Measurements from ENCODE around the gene NABP1. TPM values are rescaled to one million over a fixed set of nuclear protein-coding genes. Genes with fewer than 3 reads are reported as not detected.

The NABP1 gene
- polyA plus RNA-seq, 2 of the 4 experiments (the other 2 are of a cell fraction) = 21.9 to 22.4 TPM

GRCh38 chr2:191705701-191706100 lies 27.8 kb downstream of the NABP1 start:
- no peak for DNase-seq (ENCODE audit: low read depth in 1 of 2, low spot score in 1 of 2)
- no peak overlapping the region for H3K4me2 ChIP-seq
- ChIA-PET POLR2A (no interaction called here), CTCF (interaction anchor here (1.2 to 1.6 kb wide), 2 partner anchors 12 to 14 kb away, joined by 3 to 5 read pairs; no protein-coding TSS in a partner anchor)
- no peak overlapping the region for H3K27ac ChIP-seq
- H3K4me1 ChIP-seq = no peaks in the 10 kb centered on the region
- 60% methylated on average over 1 of the region's 1 CpG for WGBS (ENCODE audit: missing lambda C conversion rate)
- no peaks in the 10 kb centered on the region for H3K9me3 ChIP-seq
- no peak overlapping the region for H3K4me3 ChIP-seq
- no peak for FAIRE-seq
- TF ChIP-seq ATOH8 (CRISPR knock-in tag; IDR thresholded peaks at IDR 0.05; ENCODE audit: low read depth) (no peak), ZSCAN20 (CRISPR knock-in tag; IDR thresholded peaks at IDR 0.05) (no peak), BCL3 (IDR thresholded peaks at IDR 0.05) (no peak), JUN (IDR thresholded peaks at IDR 0.05) (no peak), MAX (IDR thresholded peaks at IDR 0.05) (no peak), POLR2A (IDR thresholded peaks at IDR 0.05; ENCODE audit: low read length) (no peak), EP300 (IDR thresholded peaks at IDR 0.05) (no peak), RARB (CRISPR knock-in tag; IDR thresholded peaks at IDR 0.05) (no peak), TFCP2L1 (CRISPR knock-in tag; IDR thresholded peaks at IDR 0.05) (no peak), NR3C1 (IDR thresholded peaks at IDR 0.05) (no peak), HOXA7 (CRISPR knock-in tag; IDR thresholded peaks at IDR 0.05) (no peak), RCOR1 (IDR thresholded peaks at IDR 0.05; ENCODE audit: low read depth, low read length) (no peak), KDM1A (IDR thresholded peaks at IDR 0.05; ENCODE audit: low read depth) (no peak), ZC3H11A (IDR thresholded peaks at IDR 0.05) (no peak), RAD21 (conservative IDR thresholded peaks at IDR 0.05 in 1 of 2, IDR thresholded peaks at IDR 0.05 in 1 of 2) (no peak), HEYL (CRISPR knock-in tag; IDR thresholded peaks at IDR 0.05) (no peak), FOSB (CRISPR knock-in tag; IDR thresholded peaks at IDR 0.05) (no peak), ZNF302 (CRISPR knock-in tag; IDR thresholded peaks at IDR 0.05) (no peak), ESRRA (IDR thresholded peaks at IDR 0.05; ENCODE audit: borderline replicate concordance, low read length) (no peak)
- ATAC-seq = no peak

GRCh38 chr2:191706791-191707190 lies 28.9 kb downstream of the NABP1 start:
- TF ChIP-seq ZSCAN20 (CRISPR knock-in tag; IDR thresholded peaks at IDR 0.05) (no peak), FOSL2 (IDR thresholded peaks at IDR 0.05) (no peak), FOSL2 (CRISPR knock-in tag; IDR thresholded peaks at IDR 0.05) (peak; percentile 12; the same call in 1 of the 2 replicates)
- CTCF ChIA-PET = interaction anchor here (0.6 to 1.6 kb wide), 4 partner anchors 15 to 1305 kb away, joined by 3 to 5 read pairs (median 3); no protein-coding TSS in a partner anchor

GRCh38 chr2:191707542-191707941 lies 29.6 kb downstream of the NABP1 start:
- Histone ChIP-seq H3K4me1 (no peaks in the 10 kb centered on the region), H3K9me3 (no peaks in the 10 kb centered on the region), H3K4me2 (no peak overlapping the region), H3K4me3 (no peak overlapping the region), H3K27ac (no peak overlapping the region)
- ATAC-seq = no peak
- ChIA-PET POLR2A (interaction anchor here (0.5 to 0.9 kb wide), 3 partner anchors 10 to 50 kb away, joined by 4 to 8 read pairs (median 5); no protein-coding TSS in a partner anchor), CTCF (interaction anchor here (0.5 to 1.6 kb wide), 4 partner anchors 53 to 1304 kb away, joined by 3 to 5 read pairs (median 3); no protein-coding TSS in a partner anchor)
- WGBS (ENCODE audit: missing lambda C conversion rate) = 56% methylated on average over 2 of the region's 2 CpGs
- DNase-seq (ENCODE audit: low read depth in 1 of 2, low spot score in 1 of 2) = no peak
- TF ChIP-seq E2F6 (IDR thresholded peaks at IDR 0.05; ENCODE audit: borderline replicate concordance, low read depth) (no peak), MYC (IDR thresholded peaks at IDR 0.05; ENCODE audit: borderline replicate concordance, low read length) (no peak), EP300 (IDR thresholded peaks at IDR 0.05) (no peak), PBX3 (IDR thresholded peaks at IDR 0.05) (no peak), POLR2AphosphoS2 (conservative IDR thresholded peaks at IDR 0.05; ENCODE audit: low read length) (no peak), RARB (CRISPR knock-in tag; IDR thresholded peaks at IDR 0.05) (no peak), SMC3 (IDR thresholded peaks at IDR 0.05) (no peak), HOXA7 (CRISPR knock-in tag; IDR thresholded peaks at IDR 0.05) (no peak), RAD21 (conservative IDR thresholded peaks at IDR 0.05 in 1 of 2, IDR thresholded peaks at IDR 0.05 in 1 of 2) (no peak), MAX (IDR thresholded peaks at IDR 0.05) (no peak), EHF (CRISPR knock-in tag; IDR thresholded peaks at IDR 0.05) (no peak), ZNF302 (CRISPR knock-in tag; IDR thresholded peaks at IDR 0.05) (no peak), BCL3 (IDR thresholded peaks at IDR 0.05) (no peak)
- FAIRE-seq = no peak

More at GRCh38 chr2:191706791-191707190, 28.9 kb downstream of the NABP1 start:
- WGBS (ENCODE audit: missing lambda C conversion rate) = 77% methylated on average over 2 of the region's 2 CpGs
- FAIRE-seq = no peak
- Histone ChIP-seq H3K9me3 (no peaks in the 10 kb centered on the region), H3K4me1 (no peaks in the 10 kb centered on the region), H3K4me2 (no peak overlapping the region), H3K27ac (no peak overlapping the region), H3K4me3 (no peak overlapping the region)
- POLR2A ChIA-PET = interaction anchor here (0.6 kb wide), 1 partner anchor 10 kb away, joined by 4 read pairs; no protein-coding TSS in a partner anchor
- no peak for DNase-seq (ENCODE audit: low read depth in 1 of 2, low spot score in 1 of 2)
- no peak for ATAC-seq
